NCI-H82 treated with DMSO at 0.1 percent for 48 hours (cell line): Measurements from ENCODE around the gene GNAQ.
"Not testable (repeated sequence)": the region's sequence is repeated elsewhere in the genome, so short reads cannot be mapped to it uniquely, and the experiment has no call there.

ENCODE experiments used
- DNase-seq: peaks from one replicate; lab custom pipeline; 2025; ENCODE audit not compliant: unreplicated experiment; lab: John Stamatoyannopoulos, UW

The GNAQ gene

DNA sequence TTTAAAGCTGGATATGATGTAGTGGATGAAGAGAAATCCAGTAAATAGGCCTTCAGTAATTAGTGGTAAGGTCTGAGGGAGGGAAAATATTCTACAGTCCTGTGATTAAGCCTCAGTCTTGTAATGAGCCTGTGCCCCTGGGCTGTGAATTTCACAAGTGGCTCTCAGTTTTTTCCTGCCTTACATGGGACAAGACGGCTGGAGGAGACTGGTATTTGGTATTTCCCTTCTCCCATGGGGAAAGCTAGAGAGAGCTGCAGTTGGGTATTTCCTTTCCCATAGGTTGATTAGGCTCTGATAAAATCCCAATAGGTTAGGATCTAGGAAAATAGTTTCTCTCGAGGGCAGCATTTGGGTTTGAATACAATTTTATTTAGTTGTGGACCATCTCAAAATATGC lies 321.3 kb downstream of the GNAQ start:
- DNase-seq, result no peak

DNA sequence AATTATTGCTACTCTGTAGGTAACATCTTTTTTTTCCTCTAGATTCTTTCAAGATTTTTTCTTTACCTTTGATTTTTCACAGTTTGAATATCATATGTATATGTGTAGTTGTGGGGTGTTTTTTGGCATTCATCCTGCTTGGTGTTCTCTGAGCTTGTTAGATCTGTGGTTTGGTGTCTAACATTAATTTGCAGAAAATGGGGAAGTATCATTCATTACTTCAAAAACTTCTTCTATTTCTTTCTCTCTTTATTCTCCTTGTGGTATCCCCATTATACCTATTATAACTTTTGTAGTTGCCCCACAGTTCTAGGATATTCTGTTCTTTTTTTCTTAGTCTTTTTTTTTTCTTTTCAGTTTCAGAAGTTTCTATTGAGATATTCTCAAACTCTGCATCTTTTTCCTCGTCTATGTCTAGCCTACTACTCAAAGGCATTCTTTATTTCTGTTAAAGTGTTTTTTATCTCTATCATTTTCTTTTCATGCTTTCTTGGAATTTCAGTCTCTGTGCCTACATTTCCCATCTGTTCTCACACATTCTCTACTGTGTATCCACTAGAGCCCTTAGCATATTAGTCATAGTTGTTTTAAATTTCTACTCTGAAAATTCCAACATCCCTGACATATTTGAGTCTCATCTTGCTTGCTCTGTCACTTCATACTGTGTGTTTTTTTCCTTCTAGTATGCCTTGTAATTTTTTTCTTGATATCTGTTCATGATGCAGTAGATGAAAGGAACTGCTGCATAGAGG lies 323.4 kb downstream of the GNAQ start:
- DNase-seq, result no peak

DNA sequence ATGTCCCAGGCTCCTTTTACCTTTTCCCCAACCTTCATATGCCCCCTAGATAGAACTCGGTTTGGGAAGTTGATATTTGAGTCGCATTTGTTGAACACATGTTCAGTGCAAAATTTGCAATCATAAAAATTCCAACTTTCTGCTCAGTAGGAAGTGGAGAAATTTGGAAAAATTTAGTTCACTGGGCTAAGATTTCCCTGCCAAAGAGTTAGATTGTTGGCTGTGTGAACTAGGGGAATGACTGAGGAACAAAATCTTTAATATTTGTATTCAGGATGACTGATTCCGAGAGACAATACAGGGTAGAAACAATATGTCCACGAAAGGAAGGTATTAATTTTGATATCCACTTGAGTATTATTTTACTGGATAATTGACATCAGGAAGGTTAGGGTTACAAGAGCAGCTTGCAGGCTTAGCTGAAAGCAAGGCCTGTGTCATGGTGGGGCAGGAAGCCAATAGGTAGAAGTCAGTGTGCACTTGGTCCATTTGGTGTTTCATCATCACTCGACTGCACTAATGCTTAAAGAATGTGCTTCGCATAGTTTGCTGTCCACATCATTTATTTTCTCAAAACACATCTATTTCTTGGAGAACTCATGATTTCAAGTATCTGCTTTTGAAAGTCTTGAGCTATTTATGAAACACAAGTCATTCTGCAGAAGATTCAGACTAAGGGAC lies 324.1 kb downstream of the GNAQ start:
- no peak for DNase-seq

DNA sequence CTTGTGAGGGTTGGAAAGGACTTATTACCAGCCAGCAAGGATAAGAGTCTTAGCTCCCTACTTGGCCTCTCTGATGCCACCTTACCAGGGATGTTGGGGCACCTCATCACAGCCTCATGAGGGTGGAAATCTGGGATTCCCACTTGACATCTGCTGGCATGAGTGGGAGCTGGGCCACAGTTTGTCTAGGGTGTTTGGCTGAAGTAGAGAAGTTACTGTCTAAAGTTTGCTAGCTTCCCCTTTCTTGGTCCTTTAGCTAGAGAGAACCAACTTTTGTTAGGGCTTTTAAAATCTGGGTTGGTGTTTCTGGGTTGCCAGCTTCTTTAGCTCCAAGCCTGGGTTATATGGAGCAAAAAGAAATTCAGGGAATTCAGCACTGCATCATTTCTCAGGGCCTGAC lies 326.0 kb downstream of the GNAQ start:
- no peak for DNase-seq

DNA sequence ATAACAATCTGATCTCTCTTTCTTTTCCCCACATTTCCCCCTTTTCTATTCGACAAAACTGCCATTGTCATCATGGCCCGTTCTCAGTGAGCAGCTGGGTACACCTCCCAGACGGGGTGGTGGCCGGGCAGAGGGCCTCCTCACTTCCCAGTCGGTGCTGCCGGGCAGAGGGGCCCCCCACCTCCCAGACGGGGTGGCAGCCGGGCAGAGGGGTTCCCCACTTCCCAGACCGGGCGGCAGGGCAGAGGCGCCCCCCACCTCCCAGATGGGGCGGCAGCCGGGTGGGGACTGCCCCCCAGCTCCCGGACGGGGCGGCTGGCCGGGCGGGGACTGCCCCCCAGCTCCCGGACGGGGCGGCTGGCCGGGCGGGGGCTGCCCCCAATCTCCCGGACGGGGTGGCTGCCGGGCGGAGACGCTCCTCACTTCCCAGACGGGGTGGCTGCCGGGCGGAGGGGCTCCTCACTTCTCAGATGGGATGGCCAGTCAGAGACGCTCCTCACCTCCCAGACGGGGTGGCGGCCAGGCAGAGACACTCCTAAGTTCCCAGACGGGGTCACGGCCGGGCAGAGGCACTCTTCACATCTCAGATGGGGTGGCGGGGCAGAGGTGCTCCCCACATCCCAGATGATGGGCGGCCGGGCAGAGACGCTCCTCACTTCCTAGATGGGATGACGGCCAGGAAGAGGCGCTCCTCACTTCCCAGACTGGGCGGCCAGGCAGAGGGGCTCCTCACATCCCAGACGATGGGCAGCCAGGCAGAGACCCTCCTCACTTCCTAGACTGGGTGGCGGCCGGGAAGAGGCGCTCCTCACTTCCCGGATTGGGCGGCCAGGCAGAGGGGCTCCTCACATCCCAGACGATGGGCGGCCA lies 328.9 kb downstream of the GNAQ start:
- DNase-seq, result not testable (repeated sequence)

DNA sequence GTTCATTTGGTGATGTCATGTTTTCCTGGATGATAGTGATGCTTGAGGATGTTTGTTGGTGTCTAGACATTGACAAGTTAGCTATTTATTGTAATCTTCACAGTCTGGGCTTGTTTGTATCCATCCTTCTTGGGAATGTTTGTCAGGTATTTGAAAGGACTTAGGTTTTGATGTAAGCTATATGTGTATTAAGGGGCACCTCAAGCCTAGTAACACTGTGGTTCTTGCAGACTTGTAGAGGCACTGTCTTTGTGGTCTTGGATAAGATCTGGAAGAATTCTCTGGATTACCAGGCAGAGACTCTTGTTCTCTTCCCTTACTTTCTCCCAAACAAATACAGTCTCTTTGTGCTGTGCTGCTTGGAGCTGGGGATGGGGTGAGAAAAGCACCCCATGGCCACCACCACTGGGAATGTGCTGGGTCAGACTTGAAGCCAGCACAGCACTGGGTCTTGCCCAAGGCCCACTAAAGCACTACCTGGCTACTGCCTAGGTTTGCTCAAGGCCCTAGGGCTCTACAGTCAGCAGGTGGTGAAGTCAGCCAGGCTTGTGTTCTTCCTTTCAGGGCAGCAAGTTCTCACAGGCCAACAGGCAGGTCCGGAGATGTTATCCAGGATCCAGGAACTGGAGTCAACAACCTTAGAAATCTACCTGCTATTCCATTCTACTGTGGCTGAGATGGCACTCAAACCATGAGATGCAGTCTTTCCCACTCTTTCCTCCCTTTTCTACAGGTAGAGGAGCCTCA lies 334.2 kb downstream of the GNAQ start:
- no peak for DNase-seq

DNA sequence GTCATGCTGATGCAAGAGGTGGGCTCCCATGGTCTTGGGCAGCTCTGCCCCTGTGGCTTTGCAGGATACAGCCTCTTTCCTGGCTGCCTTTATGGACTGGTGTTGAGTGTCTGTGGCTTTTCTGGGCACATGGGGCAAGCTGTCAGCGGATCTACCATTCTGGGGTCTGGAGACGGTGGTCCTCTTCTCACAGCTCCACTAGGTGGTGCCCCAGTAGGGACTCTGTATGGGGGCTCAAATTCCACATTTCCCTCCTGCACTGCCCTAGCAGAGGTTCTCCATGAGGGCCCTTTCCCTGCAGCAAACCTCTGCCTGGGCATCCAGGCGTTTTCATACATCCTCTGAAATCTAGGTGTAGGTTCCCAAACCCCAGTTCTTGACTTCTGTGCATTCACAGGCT lies 340.9 kb downstream of the GNAQ start:
- not testable (repeated sequence) for DNase-seq

DNA sequence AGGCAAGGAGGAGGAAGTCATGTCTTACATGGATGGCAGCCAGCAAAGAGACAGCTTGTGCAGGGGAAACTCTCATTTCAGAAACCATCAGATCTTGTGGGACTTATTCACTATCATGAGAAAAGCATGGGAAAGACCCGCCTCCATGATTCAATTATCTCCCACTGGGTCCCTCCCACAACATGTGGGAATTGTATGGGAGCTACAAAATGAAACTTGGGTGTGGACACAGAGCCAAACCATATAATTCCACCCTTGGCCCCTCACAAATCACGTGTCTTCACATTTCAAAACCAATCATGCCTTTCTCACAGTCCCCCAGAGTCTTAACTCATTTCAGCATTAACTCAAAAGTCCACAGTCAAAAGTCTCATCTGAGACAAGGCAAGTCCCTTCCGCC lies 341.5 kb downstream of the GNAQ start:
- not testable (repeated sequence) for DNase-seq

DNA sequence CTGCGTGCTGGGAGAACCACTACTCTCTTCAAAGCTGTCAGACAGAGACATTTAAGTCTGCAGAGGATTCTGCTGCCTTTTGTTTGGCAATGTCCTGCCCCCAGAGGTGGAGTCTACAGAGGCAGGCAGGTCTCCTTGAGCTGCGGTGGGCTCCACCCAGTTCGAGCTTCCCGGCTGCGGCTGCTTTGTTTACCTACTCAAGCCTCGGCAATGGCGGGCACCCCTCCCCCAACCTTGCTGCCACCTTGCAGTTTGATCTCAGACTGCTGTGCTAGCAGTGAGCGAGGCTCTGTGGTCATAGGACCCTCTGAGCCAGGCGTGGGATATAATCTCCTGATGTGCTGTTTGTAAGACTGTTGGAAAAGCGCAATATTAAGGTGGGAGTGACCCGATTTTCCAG lies 343.9 kb downstream of the GNAQ start:
- not testable (repeated sequence) for DNase-seq

DNA sequence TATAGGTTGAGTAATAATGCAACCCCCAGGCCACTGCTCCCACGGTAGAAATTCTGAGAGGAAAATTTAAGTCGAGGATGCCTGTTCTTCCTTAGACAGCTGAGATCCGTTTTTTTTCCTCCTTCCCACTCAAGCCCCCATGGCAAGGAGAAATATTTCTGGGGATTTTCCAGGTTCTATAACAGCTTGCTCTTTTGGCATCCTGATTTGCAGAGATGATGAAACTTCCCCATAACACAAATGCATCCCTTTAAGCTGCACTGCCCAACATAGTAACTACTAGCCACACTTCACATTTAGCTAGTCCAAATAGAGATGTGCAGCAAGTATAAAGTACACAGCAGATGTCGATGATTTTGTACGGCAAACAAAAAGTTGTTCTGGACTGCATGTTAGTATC lies 351.0 kb downstream of the GNAQ start:
- no peak for DNase-seq

DNA sequence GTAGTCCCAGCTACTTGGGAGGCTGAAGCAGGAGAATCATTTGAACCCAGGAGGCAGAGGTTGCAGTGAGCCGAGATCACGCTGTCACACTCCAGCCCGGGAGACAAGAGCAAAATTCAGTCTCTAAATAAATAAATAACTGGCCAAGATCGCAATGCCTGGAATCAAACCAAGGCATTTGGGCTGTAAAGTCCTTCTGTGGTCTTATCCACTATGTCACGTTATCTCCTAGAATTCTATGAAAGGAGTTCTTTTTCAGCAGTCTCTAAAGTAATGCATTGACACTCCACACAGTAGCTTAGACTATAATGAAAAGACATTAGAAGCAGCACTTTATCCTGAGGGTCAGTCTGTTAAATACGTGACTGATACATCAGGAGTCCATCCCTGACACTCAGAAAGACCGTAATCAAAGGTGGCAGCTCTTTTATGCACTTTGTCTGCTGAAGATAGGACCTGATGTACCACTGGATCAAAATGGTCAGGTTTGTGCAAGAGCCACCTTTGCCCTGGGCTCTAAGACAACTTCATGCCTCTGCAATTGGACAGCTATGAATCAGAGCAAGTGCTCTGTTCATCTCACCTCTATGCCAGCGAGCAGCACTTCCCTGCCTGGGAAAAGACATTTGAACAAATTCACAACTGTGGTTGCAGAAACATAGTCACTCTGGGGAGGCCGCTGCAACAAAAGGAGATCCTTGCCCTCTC lies 351.8 kb downstream of the GNAQ start:
- no peak for DNase-seq

DNA sequence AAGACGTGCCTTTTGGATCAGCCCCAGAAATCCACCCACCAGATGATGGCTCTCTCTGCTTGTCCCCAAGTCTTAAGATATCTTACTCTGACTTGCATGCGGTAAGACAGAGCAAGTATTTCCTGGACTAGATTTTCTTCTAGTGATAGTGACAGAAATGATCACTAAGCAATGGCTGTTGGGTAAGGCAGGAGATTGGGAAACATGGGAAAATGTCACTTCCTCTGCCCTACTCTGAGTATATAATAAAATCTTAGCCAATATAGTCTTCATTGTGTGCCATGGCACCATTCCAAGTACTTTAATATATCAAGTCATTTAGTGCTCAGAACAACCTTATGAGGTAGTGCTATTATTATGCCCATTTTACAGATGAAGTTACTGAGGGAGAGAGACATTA lies 352.5 kb downstream of the GNAQ start:
- no peak for DNase-seq

DNA sequence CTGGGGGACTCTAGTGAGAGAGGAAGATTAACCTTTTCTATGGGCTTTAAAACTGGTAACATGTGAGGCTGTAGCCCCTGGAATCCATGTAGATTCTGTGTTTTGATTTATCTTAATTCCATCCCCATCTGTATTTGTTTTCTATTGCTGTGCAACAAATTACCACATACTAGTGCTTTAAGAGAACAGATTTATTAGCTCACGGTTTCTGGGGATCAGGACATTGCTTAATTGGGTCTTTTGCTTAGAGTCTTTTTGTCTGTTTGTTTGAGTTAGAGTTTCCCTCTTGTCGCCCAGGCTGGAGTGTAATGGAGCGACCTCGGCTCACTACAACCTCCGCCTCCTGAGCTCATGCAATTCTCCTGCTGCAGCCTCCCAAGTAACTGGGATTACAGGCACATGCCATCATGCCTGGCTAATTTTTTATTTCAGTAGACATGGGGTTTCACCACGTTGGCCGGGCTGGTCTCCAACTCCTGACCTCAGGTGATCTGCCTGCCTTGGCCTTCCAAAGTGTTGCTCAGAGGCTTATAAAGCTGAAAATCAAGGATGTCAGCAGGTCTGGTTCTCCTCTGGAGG lies 353.6 kb downstream of the GNAQ start:
- DNase-seq, result no peak

DNA sequence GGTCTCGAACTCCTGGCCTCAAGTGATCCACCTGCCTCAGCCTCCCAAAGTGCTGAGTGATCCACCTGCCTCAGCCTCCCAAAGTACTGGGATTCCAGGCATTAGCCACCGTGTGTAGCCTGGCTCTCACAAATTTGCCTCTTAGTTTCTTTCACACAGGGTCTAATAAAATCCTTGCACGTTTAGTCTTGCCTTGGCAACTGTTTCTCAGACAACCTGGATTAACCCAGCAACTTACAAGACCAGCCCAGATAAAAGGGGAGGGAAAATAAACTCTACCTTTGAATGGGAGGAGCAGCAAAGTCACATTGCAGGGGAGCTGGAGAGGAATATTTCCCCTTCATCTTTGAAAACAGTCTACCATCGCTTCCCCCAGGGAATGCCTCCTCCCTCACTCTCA lies 354.2 kb downstream of the GNAQ start:
- DNase-seq, result no peak

DNA sequence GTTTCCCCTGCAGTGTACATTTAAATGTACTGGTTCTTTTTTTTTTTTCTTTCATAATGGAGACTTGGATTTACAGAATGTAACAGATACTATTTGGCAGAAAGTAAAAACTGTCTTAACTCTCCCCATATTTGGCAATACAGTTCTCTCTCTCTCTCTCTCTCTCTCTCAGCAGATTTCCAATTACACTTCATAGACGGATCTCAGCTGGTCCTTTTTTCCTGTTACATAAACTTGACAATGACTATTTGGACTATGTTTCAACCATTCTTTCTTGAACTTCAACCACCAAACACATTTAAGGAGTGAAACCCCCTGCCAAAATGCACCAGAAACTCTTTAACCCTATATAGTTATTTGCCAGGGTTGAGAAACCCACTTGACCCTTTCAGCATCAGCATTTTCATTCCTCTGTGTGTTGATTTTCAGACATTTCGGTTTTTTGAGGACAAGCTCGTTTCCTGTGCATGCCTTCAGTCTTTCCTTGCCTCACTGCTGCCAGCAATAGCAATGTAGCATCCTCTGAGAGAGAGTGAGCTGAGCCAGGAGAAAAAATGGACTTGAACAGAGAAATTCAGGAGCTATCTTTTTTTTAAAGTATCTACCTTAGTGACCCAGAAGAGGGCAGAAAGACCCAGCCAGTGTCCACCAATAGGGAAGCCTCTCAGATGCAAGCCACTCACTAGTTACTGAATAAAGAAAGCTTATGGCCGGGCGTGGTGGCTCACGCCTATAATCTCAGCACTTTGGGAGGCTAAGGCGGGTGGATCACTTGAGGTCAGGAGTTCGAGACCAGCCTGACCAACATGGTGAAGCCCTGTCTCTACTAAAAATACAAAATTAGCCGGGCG lies 357.4 kb downstream of the GNAQ start:
- no peak for DNase-seq

DNA sequence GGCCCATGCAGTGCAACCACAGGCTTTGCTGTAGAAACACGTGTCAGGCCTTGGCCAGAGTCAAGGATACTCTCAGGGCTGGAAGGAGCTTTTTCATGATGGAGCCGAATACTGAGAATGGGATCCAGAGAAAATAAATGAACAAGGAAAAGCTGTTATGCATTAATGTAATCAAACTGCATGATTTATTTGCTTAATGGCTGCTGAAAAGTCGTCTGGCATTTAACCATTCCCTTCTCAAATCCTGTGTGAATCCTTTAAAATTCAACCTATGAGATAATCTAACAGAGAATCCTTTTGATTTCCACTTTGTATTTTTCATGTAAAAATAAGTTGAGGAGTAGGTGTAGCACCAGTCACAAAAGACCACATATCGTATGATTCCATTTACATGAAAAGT lies 359.4 kb downstream of the GNAQ start:
- DNase-seq, result no peak

DNA sequence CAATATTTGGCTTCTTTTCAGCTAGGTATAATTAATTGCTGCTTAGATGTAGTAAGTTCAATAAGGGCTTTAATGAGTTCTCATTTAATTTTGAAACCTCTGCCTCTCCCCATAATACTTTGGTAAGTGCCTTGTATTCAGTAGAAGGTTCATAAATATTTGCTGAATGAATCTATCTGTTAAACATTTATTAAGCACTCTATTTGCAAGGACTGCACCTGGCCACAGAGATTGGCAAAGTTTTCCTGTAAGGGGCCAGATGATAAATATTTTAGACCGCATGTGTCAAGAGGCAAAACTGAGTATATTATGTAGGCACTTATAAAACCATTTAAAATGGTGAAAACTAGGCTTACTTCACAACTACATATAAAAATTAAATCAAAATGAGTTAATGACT lies 364.5 kb downstream of the GNAQ start:
- no peak for DNase-seq
